Measurements from ENCODE around the gene ARL15. TPM values are rescaled to one million over a fixed set of nuclear protein-coding genes. Genes with fewer than 3 reads are reported as not detected.

Gene ARL15
- total and polyA plus RNA-seq, 2 of the 8 experiments (the other 6 are each of a cell fraction or from before 2014, with no cell fraction given), result 9.9 to 21.2 TPM

DNA sequence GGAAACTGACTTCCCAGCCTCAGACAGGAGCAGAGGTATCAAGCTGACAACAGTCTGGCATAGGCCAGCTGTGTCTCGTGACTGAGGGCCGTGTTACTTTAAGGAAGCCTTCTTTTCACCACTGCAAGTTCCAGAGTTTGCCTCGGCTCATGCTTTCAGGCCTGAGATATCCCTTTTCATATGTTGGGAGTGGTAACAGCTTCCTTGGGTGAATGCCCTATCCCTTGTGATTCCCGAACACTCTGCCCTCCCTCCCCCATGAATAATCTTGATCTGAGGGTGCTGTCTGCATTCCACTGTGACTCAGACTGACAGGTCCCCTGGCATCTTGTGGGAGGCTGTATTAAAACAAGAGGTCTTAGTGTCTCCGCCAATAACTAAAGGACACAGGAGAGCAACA is 49.7 kb upstream of the ARL15 start (continued):
- TF ChIP-seq, protein P1, sequence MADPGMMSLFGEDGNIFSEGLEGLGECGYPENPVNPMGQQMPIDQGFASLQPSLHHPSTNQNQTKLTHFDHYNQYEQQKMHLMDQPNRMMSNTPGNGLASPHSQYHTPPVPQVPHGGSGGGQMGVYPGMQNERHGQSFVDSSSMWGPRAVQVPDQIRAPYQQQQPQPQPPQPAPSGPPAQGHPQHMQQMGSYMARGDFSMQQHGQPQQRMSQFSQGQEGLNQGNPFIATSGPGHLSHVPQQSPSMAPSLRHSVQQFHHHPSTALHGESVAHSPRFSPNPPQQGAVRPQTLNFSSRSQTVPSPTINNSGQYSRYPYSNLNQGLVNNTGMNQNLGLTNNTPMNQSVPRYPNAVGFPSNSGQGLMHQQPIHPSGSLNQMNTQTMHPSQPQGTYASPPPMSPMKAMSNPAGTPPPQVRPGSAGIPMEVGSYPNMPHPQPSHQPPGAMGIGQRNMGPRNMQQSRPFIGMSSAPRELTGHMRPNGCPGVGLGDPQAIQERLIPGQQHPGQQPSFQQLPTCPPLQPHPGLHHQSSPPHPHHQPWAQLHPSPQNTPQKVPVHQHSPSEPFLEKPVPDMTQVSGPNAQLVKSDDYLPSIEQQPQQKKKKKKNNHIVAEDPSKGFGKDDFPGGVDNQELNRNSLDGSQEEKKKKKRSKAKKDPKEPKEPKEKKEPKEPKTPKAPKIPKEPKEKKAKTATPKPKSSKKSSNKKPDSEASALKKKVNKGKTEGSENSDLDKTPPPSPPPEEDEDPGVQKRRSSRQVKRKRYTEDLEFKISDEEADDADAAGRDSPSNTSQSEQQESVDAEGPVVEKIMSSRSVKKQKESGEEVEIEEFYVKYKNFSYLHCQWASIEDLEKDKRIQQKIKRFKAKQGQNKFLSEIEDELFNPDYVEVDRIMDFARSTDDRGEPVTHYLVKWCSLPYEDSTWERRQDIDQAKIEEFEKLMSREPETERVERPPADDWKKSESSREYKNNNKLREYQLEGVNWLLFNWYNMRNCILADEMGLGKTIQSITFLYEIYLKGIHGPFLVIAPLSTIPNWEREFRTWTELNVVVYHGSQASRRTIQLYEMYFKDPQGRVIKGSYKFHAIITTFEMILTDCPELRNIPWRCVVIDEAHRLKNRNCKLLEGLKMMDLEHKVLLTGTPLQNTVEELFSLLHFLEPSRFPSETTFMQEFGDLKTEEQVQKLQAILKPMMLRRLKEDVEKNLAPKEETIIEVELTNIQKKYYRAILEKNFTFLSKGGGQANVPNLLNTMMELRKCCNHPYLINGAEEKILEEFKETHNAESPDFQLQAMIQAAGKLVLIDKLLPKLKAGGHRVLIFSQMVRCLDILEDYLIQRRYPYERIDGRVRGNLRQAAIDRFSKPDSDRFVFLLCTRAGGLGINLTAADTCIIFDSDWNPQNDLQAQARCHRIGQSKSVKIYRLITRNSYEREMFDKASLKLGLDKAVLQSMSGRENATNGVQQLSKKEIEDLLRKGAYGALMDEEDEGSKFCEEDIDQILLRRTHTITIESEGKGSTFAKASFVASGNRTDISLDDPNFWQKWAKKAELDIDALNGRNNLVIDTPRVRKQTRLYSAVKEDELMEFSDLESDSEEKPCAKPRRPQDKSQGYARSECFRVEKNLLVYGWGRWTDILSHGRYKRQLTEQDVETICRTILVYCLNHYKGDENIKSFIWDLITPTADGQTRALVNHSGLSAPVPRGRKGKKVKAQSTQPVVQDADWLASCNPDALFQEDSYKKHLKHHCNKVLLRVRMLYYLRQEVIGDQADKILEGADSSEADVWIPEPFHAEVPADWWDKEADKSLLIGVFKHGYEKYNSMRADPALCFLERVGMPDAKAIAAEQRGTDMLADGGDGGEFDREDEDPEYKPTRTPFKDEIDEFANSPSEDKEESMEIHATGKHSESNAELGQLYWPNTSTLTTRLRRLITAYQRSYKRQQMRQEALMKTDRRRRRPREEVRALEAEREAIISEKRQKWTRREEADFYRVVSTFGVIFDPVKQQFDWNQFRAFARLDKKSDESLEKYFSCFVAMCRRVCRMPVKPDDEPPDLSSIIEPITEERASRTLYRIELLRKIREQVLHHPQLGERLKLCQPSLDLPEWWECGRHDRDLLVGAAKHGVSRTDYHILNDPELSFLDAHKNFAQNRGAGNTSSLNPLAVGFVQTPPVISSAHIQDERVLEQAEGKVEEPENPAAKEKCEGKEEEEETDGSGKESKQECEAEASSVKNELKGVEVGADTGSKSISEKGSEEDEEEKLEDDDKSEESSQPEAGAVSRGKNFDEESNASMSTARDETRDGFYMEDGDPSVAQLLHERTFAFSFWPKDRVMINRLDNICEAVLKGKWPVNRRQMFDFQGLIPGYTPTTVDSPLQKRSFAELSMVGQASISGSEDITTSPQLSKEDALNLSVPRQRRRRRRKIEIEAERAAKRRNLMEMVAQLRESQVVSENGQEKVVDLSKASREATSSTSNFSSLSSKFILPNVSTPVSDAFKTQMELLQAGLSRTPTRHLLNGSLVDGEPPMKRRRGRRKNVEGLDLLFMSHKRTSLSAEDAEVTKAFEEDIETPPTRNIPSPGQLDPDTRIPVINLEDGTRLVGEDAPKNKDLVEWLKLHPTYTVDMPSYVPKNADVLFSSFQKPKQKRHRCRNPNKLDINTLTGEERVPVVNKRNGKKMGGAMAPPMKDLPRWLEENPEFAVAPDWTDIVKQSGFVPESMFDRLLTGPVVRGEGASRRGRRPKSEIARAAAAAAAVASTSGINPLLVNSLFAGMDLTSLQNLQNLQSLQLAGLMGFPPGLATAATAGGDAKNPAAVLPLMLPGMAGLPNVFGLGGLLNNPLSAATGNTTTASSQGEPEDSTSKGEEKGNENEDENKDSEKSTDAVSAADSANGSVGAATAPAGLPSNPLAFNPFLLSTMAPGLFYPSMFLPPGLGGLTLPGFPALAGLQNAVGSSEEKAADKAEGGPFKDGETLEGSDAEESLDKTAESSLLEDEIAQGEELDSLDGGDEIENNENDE (IDR thresholded peaks at IDR 0.05; ENCODE audit: insufficient replicate concordance, low read length), result no peak
- TF ChIP-seq RFX5 (IDR thresholded peaks at IDR 0.05; ENCODE audit: borderline replicate concordance, low read depth, low read length) (no peak), NANOG (IDR thresholded peaks at IDR 0.05; ENCODE audit: insufficient read depth, low read depth, low read length, poor library complexity, severe bottlenecking) (no peak), TAF1 (IDR thresholded peaks at IDR 0.05; ENCODE audit: low read depth, low read length) (no peak), CTBP2 (IDR thresholded peaks at IDR 0.05; ENCODE audit: borderline replicate concordance, insufficient read depth, insufficient read length, low read length) (no peak), USF2 (IDR thresholded peaks at IDR 0.05; ENCODE audit: low read length) (no peak), EZH2 (IDR thresholded peaks at IDR 0.05; ENCODE audit: low read depth, low read length, severe bottlenecking) (no peak), SUZ12 (IDR thresholded peaks at IDR 0.05; ENCODE audit: low read length) (no peak)

Data from H1 (cell line).